Measurements from ENCODE around the gene FPR2.

The FPR2 gene

GRCh38 chr19:51796195-51796679 is 35.3 kb downstream of the FPR2 start:
- Histone ChIP-seq H3K79me2 (ENCODE audit: low read length) (no peaks in the 10 kb centered on the region), H3K4me2 (ENCODE audit: low read depth, low read length) (no peak overlapping the region), H4K20me1 (ENCODE audit: insufficient read depth, low read length) (no peaks in the 10 kb centered on the region), H3K36me3 (replicated peaks; ENCODE audit: insufficient read depth, low read length) (no peaks in the 10 kb centered on the region), H3K27me3 (replicated peaks; ENCODE audit: insufficient read depth, low read length) (no peaks in the 10 kb centered on the region), H3K4me3 (ENCODE audit: low read length) (no peak overlapping the region), H3K4me1 (ENCODE audit: low read length) (no peaks in the 10 kb centered on the region), H2AFZ (ENCODE audit: low read length) (no peak overlapping the region), H3K27ac (ENCODE audit: low read length) (no peak overlapping the region), H3K9me2 (replicated peaks; ENCODE audit: insufficient read depth, low read length) (no peaks in the 10 kb centered on the region), H3F3A (ENCODE audit: insufficient read depth, low read length) (no peaks in the 10 kb centered on the region), H3K9ac (ENCODE audit: low read length) (no peak overlapping the region), H3K9me3 (replicated peaks; ENCODE audit: insufficient read depth, low read length) (no peaks in the 10 kb centered on the region)
- no peak for DNase-seq
- TF ChIP-seq CTCF (IDR thresholded peaks at IDR 0.05; ENCODE audit: low read length) (no peak), EZH2 (optimal IDR thresholded peaks at IDR 0.05; ENCODE audit: low read depth, low read length) (no peak), EZH2phosphoT487 (IDR thresholded peaks at IDR 0.05; ENCODE audit: low read length) (no peak)

GRCh38 chr19:51797480-51797879 is 36.5 kb downstream of the FPR2 start:
- Histone ChIP-seq H3K79me2 (ENCODE audit: low read length) (no peaks in the 10 kb centered on the region), H3K27me3 (replicated peaks; ENCODE audit: insufficient read depth, low read length) (no peaks in the 10 kb centered on the region), H2AFZ (ENCODE audit: low read length) (no peak overlapping the region), H3K27ac (ENCODE audit: low read length) (no peak overlapping the region), H3K9ac (ENCODE audit: low read length) (no peak overlapping the region), H3F3A (ENCODE audit: insufficient read depth, low read length) (no peaks in the 10 kb centered on the region), H4K20me1 (ENCODE audit: insufficient read depth, low read length) (no peaks in the 10 kb centered on the region), H3K9me3 (replicated peaks; ENCODE audit: insufficient read depth, low read length) (no peaks in the 10 kb centered on the region), H3K4me1 (ENCODE audit: low read length) (no peaks in the 10 kb centered on the region), H3K4me2 (ENCODE audit: low read depth, low read length) (no peak overlapping the region), H3K9me2 (replicated peaks; ENCODE audit: insufficient read depth, low read length) (no peaks in the 10 kb centered on the region), H3K36me3 (replicated peaks; ENCODE audit: insufficient read depth, low read length) (no peaks in the 10 kb centered on the region), H3K4me3 (ENCODE audit: low read length) (no peak overlapping the region)
- TF ChIP-seq EZH2 (optimal IDR thresholded peaks at IDR 0.05; ENCODE audit: low read depth, low read length) (no peak), CTCF (IDR thresholded peaks at IDR 0.05; ENCODE audit: low read length) (no peak), EZH2phosphoT487 (IDR thresholded peaks at IDR 0.05; ENCODE audit: low read length) (no peak)
- no peak for DNase-seq

- Histone ChIP-seq H3K4me1 (ENCODE audit: low read length) (no peaks in the 10 kb centered on the region), H3K27ac (ENCODE audit: low read length) (no peak overlapping the region), H3K36me3 (replicated peaks; ENCODE audit: insufficient read depth, low read length) (no peaks in the 10 kb centered on the region), H3K9ac (ENCODE audit: low read length) (no peak overlapping the region), H3K4me3 (ENCODE audit: low read length) (no peak overlapping the region), H3K4me2 (ENCODE audit: low read depth, low read length) (no peak overlapping the region), H4K20me1 (ENCODE audit: insufficient read depth, low read length) (no peaks in the 10 kb centered on the region), H2AFZ (ENCODE audit: low read length) (no peak overlapping the region), H3K27me3 (replicated peaks; ENCODE audit: insufficient read depth, low read length) (no peaks in the 10 kb centered on the region), H3K9me2 (replicated peaks; ENCODE audit: insufficient read depth, low read length) (no peaks in the 10 kb centered on the region), H3K9me3 (replicated peaks; ENCODE audit: insufficient read depth, low read length) (no peaks in the 10 kb centered on the region), H3F3A (ENCODE audit: insufficient read depth, low read length) (no peaks in the 10 kb centered on the region), H3K79me2 (ENCODE audit: low read length) (no peaks in the 10 kb centered on the region)
- no peak for TF ChIP-seq EZH2 (optimal IDR thresholded peaks at IDR 0.05; ENCODE audit: low read depth, low read length)
- TF ChIP-seq CTCF (IDR thresholded peaks at IDR 0.05; ENCODE audit: low read length): no peak
- no peak for TF ChIP-seq EZH2phosphoT487 (IDR thresholded peaks at IDR 0.05; ENCODE audit: low read length)
- DNase-seq: no peak
These were observed 37.1 kb downstream of the FPR2 start for GRCh38 chr19:51798062-51798461.
